NCI-H748 treated with DMSO at 0.1 percent for 48 hours (cell line): Measurements from ENCODE around the gene MLLT3.

ENCODE experiments used
- DNase-seq: peaks from one replicate; lab custom pipeline; 2025; lab: John Stamatoyannopoulos, UW

Gene MLLT3

DNA sequence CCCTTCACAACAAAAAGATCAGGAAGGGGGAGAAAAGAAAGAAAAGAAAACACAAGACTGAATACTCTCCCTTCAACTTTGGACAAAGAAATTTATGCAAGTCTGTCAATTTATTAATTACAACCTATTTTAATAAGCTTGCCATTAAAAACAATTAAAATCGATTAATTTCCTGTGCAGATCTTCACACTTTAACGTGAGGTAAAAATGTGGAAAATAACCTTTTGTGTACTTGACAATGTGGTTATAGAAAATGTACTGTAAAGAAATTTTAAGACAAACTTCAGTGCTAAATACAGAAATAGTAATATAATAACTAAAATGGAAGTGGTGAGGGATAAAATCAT is 2.7 kb upstream of the MLLT3 start:
- no peak for DNase-seq

DNA sequence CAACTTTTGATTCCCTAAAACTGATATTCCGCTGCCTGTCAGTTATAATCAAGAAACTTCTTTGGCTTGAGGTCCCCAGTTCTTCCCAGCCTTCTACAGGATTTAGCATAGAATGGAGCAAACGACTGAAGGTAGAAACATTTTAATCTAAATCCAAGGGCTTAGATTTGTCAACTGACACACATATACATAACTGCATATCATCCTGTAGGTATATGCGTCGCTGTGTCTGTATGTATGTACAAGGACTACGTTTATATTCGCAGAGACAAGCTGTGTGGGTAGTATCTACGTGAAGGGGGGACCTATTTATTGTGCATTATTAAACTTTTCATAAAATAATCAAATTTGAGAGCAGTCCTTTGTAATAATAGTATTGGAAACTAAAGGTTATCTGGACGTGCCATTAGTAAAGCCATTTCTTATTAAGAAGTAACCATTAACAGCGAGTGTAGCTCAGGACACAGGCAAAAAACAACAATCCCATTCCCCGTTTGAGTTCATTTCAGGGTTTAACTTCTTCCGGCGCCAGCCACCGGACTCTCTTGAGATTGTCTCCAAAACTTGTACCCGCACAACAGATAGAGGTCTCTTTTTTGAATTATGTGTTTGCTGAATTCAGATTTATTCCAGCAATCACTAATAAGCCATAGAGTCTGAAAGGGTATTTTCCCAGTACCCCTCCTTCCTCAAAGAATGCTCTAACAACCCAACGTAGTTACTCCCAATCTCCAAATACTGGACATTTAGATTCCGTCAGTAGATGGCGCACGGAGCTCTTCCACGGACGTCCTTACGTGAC is 2.1 kb upstream of the MLLT3 start:
- peak; percentile 85 for DNase-seq

DNA sequence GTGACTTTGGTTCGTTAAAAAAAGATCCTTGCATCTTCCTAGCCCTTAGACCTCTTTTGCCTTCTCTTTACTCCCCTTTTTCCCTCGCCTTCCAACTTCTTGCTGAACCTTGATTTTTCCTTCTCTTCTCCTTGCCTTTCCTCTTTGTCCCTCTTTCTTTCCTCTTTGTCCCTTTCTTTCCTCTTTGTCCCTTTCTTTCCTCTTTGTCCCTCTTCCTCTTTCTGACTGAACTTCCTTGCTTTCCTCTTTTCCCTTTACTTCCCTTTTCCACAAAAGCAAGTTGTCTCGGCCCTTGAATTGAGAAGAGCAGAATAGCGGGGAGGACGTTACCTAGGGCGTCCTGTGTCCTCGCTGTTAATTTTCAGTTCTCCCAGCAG is 1.4 kb upstream of the MLLT3 start:
- no peak for DNase-seq

DNA sequence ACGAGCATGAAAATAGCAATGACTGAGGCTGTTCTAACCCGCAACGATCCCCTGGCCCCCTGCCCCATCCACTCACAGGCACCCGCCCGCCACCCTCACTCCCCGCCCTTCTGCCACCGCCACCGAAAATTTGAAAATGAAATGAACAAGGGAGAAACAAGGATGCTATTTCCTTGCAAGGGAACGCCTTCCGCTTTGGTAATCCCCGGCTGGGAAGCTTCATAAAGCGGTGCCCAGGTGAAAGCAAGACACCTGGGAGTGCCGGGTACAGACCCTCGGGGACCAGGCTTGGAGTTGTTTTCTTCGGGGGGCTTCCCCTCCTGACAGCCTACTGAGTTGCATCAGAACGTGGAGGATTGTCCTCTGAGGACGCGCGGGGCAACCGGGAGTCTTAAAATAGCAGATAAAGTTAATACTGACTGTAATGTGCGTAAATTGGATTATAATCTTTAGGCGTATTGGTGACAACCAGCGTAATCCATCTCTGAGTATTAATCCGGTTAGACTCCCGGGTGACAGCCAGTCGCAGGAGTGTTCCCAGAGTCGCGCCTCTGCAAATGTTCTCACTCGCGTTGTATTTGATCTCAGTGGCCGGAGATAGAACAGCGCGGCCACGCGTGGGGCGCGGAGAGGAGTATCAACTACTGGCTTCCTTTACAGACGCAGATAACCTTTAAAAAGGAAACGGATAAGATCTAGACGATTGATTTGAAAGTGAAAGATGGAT is 885 bp upstream of the MLLT3 start:
- no peak for DNase-seq

DNA sequence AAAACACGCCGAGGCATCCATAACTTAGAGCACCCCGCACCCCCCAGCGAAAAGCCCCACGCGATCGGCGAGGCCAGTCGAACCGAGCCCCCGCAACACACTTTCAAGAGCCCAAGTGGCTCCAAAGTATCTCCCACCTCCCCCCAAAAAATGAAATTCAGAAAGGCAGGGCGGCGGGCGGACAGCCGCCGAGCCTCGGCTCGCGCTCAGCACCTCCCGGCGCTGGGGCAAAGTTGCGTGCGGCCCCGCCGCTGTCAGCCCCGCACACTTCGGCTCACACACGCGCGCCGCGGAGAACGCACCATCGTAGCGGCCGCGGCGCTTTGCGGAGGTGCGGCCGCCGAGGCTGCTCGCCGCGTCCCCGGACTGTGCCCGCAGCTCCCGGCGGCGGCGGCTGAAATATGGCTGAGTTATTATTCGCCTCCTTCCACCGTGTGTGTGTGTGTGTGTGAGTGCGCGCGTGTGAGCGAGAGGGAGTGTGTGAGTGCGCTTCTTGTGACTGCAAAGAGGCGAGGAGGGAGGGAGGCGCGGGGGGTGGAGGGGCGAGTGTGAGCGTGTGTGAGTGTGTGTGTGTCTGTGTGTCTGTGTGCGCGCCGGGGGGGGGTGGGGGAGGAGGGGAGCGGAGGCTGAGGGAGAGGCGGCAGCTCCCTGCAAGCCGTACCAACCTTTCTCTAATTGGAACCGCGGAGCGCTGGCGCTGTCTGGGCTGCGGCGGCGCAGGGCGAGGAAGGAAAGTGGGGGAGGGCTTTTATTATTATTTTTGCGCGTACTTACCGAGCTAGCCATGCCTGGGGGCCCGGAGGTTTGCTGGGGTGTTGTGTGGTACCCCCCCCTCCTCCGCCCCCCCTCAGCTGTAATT is 599 bp downstream of the MLLT3 start:
- DNase-seq = peak; percentile 75

DNA sequence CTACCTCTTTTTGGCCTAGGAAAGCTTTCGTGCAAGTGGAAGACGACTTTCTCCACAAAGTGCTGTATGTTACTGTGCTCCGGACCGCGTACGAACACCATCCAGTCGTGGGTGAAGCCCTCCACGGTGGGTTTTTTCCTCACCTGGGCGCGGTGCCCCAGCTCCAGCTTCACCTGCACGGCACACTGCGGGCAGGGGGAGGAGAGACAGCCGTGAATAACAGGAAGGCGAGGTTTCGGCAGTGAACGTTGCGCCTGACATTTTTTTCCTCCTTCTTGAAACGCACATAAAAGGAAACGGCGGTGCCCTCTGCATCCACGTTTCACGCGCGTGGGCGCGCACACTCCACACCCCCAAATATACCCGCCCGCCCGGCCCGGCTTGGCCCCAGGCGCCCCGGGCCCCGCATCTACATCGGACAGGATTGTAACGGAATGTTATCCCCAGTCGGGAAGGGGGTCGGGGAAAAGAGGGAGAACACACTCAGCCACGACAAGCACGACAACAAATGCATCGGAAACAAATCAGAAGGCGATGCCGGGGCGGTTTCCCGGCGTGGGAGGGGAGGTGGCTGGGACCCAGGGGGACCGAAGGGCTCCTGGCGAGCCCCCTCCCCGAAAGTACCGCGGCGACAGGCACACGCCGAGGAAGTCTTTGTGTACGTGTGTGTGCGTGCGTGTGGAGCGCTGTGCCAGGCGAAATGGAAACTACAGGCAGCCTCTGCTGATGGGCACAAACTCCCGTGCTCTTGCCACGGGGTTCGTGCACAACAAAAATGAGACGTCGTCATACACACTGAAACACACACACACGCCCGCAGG is 1.4 kb downstream of the MLLT3 start:
- DNase-seq = no peak

DNA sequence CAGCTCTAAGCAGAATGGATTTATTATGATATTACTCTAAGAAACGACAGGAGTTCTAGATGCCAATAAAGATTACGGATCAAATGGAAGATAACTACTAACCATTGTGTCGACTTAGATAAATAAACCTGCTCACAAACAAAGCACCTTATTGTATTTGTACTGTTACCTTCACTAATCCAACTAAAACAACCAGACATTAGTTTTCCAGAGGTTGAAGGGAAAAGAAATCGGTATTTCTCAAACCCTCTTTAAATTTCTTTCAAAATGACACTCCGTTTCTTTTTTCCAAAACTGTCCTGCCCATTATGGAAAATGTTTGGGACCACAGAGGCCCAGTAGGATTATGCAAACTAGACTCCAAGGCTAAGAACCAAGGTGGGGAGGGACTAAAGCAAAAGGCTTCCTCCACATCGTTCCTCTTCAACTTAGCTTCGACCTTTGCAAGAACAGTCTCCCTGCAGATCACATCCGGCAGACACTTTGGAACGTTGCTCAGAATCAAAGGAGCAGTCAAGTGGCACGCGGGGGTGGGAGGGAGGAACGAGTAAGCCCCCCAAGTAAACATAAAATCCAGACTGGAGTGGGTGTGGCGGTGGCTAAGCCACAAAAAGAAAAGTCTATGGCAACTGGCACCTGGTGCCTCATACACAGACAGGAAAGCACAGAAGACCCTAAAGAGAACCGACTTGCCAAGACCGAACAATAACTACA is 2.7 kb downstream of the MLLT3 start:
- peak; percentile 70 for DNase-seq

DNA sequence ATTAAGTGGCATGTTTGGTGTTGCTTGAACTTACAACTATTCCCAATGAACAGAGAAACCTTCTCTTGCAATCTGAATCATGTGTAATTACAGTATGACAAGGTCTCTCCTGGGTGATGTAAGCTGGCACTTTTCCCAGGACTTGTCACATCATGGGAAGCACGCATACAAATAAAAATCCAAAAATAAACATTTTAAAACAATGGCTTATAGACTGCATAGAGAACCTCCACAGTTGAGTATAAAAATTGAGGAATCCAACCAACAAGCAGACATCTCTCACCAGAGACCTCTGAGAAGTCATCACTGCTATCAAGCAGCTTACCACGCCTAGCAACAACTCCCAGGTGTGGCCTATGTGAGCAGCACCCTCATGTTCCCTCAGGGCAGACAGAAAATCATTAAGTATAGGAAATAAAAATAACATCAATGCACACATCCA is 3.9 kb downstream of the MLLT3 start:
- DNase-seq = peak; percentile 61

DNA sequence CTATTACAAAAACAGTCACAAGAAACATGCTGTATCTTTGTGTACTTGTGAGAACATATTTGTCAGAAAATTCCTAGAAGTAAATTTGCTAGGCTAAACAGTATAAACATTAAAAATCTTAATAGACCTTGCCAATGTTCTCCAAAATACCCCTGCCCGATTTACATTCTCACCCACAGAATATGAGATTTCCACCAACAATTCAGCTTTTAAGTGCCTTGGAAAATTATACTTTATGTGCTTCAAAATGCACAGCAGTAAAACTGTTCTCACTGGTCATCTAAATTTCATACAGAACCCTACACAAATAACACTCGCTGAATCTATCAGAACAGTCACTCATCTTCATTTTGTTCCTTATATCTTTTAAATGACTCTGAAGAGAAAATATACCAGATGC is 5.5 kb downstream of the MLLT3 start:
- no peak for DNase-seq

DNA sequence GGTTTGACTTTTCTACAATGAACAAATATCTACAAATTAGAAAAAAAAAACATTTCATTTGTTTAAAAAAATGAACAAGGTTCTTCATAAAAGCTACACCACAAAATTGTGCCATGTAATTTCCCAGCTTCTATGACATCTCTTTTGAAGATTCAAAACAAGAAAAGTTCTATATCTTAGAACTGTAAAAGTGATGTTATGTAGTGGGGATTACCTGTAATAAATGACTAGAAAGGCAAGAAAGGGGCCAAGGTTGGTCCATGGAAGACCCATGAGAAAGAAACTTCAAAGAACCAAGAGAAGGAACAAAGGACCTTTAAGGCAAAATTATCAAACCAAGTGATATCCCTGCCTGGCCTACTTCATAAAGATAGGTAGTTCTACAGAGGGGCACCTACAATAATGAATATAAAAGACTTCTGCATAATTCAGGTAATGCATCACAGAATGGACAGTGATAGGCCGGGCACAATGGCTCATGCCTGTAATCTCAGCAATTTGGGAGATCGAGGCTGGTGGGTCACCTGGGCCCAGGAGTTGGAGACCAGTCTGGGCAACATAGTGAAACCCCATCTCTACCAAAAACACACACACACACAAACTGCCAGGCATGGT is 7.6 kb downstream of the MLLT3 start:
- no peak for DNase-seq

DNA sequence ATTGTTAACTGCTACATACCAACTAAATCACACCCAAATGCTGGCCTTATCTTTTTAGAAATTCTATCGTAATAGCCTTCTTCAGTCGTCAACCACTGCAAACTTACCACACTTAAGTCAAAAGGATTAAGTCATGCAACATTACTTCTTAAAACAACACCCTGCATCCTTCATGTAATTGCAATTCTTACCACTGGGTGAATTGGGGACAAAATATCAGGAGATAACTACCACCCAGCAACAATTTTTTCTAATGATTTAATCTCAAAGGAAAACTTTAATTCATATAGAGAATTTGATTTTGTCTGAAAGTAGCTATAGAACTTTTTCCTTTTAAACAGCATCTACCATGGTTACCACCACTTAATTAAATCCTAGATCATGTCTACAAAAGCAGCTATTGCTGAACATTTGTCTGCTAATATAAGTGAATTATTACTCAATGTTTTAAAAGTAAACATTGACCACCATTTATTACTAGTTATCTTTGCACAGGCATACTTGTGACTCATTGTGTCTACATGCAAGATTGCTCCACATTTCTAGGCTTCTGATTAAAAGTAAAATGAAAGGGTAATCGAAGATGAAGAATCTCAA is 10.5 kb downstream of the MLLT3 start:
- no peak for DNase-seq

DNA sequence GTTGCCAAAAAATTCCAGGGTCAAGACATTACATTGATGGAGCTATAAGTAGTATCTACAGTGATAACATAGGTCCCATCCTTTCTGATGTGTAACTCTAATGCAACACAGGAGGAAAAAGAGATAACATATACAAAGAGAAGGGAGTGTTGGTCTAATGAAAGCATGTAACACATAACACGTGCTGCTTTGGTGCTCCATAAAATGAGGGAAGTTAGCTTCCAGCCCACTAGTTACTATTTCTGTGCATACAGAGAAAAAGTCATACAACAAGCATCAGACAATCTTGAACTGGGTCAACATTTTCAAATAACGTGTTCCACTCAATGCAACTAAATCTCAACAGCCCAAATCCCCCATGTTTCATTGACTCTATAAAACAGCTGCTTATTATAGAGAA is 11.7 kb downstream of the MLLT3 start:
- no peak for DNase-seq

DNA sequence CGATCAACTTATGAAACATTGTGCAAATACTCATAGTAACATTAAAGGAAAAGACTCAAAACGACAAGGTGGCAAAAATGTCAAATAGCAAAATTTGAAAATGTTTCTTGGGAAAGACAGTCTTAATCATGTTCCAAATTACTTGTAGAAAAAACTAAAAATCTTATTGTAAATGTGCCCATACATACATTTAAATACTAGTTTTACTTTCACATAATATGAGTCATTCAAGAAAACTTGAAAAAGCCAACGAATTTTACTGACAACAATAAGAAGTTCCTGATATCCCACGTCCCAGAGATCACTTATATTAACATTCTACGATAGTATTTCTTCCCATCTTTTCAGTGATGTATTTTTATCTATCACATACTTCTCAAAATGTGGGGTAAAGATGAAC is 13.7 kb downstream of the MLLT3 start:
- no peak for DNase-seq

DNA sequence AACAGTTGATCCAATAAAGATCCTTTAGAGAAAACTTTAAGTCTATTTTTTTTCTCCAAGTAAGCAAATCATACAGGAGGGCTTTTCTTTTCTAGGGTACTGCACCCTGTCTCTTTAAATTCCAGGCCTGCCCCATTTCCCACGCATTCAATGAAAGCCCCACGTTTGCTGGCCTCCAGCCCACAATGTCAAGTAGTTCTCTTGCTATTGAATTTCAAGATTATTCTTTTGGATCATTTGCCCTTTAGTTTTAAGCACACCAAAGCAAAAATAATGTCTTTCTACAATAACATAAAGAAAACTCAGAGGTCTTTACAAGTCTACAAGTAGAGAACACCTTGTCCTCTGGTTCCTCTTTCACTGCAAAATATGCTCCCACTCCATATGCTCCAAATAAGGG is 15.6 kb downstream of the MLLT3 start:
- DNase-seq = no peak

DNA sequence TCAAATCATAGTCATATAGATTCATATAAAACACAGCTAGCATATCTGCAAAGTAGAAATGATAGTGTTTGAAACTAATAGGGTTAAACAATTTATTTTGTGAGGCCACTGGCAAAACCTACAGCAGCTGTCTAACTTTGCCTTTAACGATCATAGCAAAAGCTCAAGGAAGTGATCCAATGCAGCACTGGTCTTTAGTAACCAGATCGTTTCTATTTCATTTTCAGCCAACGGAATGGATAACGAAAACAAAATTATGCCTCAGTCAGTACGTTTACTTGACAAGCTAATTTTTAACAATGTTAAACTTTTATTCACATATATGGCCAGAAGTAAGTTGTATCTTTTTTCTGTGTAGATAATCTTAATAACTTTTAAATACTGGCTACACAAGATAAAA is 17.7 kb downstream of the MLLT3 start:
- DNase-seq = no peak

DNA sequence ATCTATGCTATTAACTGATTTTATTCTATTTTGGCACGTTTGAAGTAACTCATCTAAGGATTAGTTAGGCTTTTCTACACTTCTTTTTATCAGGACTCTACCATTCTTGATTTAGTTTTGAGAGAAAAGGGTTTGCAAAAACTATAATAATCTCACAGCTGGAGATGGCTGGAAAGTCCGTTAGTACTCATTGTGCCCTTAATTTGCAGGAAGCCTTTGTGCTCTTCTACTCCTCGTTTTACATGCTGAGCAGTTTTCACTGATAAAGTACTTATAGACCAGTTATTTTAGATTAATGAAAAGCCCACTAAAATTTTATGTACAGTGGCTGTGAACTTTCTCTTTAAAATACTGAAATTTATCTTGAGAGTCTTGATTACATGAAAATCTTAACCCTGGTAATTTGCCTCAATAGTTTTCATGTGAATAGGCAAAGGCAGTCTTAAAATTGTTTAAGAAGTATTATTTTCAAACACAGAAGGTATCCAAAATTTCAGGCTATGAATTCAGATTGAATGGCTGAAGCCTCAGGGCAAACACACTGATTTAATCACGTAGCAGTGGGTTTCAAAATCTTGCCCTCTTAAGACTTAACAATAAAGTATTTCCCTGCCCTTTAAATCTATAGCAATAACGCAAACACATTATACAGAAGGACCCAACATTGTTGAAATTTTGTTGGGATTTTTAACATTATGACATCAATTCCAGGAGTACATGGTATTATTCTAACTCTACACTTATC is 18.6 kb downstream of the MLLT3 start:
- DNase-seq = no peak

DNA sequence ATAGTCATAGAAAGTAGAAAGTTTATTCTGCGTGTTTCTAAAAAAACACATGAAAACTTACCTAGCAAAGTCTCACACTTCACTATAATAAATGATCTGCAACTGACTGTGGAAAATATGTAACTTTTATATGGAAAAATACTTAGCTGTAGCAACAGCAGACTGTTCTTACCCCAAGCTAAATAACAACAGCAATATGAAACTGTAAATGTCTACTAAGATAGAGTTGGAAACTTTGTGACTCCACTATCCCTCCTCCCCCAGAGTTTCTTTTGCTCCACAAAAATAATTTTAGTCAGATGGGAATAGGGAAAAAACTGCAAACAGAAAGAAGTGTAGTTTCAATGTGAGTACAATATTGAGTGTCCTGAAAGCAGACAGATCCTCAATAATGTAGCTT is 21.0 kb downstream of the MLLT3 start:
- no peak for DNase-seq

DNA sequence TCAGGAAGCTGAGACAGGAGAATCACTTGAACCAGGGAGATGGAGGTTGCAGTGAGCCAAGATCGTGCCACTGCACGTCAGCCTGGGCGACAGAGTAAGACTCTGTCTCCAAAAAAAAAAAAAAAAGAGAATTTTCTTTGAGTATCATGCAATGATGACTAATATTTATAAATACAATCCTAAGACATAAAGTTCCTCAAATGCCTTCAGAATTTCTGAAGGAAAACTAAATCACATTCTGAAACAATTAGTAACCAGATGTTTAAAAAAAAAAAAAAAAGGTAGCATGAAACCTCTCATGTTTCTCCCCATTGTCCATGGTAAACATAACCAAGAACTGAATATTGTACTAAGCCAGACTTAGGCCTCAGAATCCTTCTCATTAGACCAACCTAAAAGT is 23.1 kb downstream of the MLLT3 start:
- DNase-seq = no peak

DNA sequence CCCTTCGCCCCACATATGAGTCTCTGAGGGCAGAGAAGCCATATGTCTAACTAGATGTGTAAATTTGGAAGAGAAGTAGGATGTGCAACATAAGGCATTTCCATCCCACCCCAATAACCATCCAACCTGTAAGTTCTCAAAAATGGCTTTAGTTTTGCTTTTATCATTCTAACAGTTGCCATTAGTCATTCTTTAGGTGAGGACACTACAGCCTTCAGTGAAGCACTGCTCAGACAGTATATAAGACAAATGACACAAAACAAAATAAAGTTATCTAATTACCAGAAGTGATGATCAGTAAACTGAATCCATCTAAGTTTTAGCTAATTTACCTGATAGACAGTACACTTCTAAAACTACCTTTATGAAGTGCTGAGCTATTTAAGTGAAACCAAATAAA is 23.9 kb downstream of the MLLT3 start:
- no peak for DNase-seq

DNA sequence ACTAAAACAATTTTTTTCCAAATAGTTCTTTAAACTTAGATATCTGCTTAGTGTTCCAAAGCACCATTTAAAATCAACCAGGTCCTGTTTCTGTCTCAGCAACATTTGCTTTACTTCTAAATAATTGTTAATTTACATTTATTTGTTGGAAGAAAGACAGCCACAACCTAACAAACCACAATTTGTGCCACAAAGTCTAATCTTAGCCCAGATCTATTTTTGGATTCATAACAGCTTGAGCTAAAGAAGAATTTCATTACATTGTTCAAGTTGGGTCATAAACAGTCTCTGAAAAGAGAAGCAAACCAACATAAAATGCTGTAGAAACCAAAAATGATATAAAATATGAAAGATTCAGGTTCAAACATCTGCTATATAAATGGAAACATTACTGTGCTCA is 24.4 kb downstream of the MLLT3 start:
- DNase-seq = no peak
